Activated T-helper 17 cell treated with anti-CD3 and anti-CD28 coated beads, Interleukin-2, amount 50 U/mL, for 72 hours (primary cell): ENCODE results near the gene SLC1A2. TPM values are rescaled to one million over a fixed set of nuclear protein-coding genes. Genes with fewer than 3 reads are reported as not detected.

Source experiments
- ATAC-seq: fragments of 150-1000 bp; cut with Tn5 transposase; replicated peaks from 2 replicates; pipeline ENCODE4 v1.10.0; 2021; ENCODE audit warnings: mild to moderate bottlenecking, moderate library complexity
- H3K27ac Mint-ChIP-seq: one replicate; pipeline ENCODE4 v1.8.0; 2022; ENCODE audit warnings: mixed read lengths
- H3K27me3 Mint-ChIP-seq: one replicate; pipeline ENCODE4 v1.8.0; 2022; ENCODE audit warnings: mixed read lengths
- H3K36me3 Mint-ChIP-seq: one replicate; pipeline ENCODE4 v1.8.0; 2022; ENCODE audit warnings: low read depth, mild to moderate bottlenecking, mixed read lengths
- H3K4me1 Mint-ChIP-seq: one replicate; pipeline ENCODE4 v1.8.0; 2022; ENCODE audit warnings: mixed read lengths
- H3K4me3 Mint-ChIP-seq: one replicate; pipeline ENCODE4 v1.8.0; 2022; ENCODE audit warnings: mild to moderate bottlenecking, mixed read lengths
- H3K9me3 Mint-ChIP-seq: one replicate; pipeline ENCODE4 v1.8.0; 2022; ENCODE audit warnings: mixed read lengths
- total RNA-seq, 2 donors: library from RNA; stranded (reverse); gene quantifications; one replicate each; pipeline ENCODE4 v1.2.3, GENCODE V29; 2022

SLC1A2 gene
- total RNA-seq, result not detected

DNA sequence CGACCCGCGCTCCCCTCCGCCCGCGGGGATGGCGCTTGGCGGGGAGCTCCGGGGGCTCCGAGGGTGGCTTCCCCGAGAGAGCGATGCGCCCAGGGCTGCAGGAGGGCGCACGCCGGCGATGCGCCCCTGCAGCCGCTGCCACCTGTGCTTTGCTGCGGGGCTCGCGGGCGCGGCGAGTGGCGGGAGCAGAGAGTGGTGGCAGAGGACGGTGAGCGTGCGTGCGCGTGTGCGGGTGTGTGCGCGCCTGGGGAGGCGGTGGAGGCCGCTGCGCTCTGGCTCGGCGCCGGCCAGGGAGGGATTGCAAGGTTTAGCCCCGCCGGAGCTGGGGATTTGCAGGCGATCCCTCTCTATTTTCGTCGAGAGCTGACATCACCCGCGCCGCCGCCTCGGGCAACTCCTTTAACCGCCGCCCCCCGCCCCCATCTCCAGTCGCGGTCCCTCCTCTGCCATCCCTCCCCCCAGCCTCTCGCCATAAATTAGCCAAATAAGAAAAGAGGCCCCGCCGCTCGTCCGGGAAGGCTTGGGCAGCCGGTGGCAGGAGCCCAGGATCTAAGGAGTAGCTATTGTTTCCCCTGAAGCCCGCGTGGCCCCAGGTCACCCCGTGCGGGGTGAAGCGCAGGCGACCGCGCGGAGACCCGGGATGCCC, at the start of gene SLC1A2:
Gene SLC1A2 (minus strand): TSS at position 375 of the 646 bp plus-strand sequence. CDS start 592 bp downstream, outside the sequence.
- Mint-ChIP-seq H3K4me3 (peak within 1 kb of the TSS; percentile 65), H3K36me3 (no peaks in the 10 kb centered on the region), H3K4me1 (peaks cover 5% of the 10 kb centered on the region), H3K9me3 (no peaks in the 10 kb centered on the region), H3K27ac (no peak within 1 kb of the TSS), H3K27me3 (peaks cover 76% of the 10 kb centered on the region)
- no peak for ATAC-seq

DNA sequence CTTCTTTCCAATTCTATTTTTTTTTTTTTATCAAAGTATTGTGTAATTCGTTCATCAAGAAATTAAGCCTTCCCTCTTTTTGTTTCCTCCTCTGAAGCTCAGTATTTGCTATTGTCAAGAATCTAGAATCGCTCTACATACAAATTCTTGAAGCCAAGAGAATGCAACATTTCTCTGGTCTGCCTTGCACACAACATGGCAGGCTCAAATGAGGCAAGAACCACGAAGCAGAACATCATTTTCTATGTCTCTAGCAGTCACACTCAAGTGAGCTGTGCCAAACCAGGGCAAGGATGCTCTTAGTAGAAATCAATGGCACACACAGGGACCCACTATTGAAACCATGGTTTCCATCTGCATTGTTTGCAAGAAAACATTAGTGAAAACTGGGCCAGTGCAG, 46.7 kb upstream of the SLC1A2 start:
- H3K9me3 Mint-ChIP-seq, result no peaks in the 10 kb centered on the region
- ATAC-seq, result no peak
- H3K4me3 Mint-ChIP-seq, result no peak overlapping the region
- peaks cover 31% of the 10 kb centered on the region for H3K27me3 Mint-ChIP-seq
- H3K27ac Mint-ChIP-seq, result no peak overlapping the region
- H3K4me1 Mint-ChIP-seq, result no peaks in the 10 kb centered on the region
- no peaks in the 10 kb centered on the region for H3K36me3 Mint-ChIP-seq

DNA sequence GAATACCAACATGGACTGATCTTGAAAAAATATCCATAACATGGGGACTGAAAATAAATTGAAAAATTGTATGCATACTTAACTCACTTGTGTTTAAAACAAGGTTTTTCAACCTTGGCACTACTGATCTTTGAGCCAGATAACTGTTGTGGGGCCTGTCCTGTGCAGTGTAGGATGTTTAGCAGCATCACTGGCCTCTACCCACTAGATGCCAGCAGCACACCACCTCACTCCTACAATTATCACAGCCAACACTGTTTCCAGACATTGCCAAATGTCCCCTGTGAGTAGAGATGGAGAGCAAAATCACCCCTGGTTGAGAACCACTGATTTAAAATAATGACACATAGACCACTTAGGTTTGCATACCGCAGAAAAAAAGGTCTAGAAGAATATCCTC, 45.0 kb upstream of the SLC1A2 start:
- H3K36me3 Mint-ChIP-seq, result no peaks in the 10 kb centered on the region
- no peak overlapping the region for H3K4me3 Mint-ChIP-seq
- no peak overlapping the region for H3K27ac Mint-ChIP-seq
- no peaks in the 10 kb centered on the region for H3K9me3 Mint-ChIP-seq
- H3K4me1 Mint-ChIP-seq, result no peaks in the 10 kb centered on the region
- ATAC-seq, result no peak
- peaks cover 25% of the 10 kb centered on the region for H3K27me3 Mint-ChIP-seq

DNA sequence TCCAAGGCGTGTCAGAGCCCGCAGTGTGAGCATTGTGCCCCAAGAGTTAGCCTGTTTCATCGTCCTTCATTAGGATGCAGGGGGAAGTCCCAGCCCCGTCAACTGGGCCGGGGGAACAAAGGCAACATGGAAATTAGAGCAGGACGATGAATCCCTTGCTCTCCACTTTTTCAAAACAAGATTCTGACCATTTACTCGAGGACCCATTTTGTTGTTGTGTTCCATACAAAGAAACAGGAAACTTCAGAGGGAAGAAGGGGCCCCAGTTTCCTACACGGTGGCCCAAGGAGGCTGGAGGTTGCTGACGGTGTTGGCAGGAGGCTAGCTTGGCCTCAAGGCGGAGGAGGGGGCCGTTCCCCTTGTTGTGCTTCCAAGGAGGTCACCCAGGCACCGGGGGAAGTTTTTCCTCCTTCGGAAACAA, 44.0 kb upstream of the SLC1A2 start:
- Mint-ChIP-seq H3K4me1 (no peaks in the 10 kb centered on the region), H3K9me3 (no peaks in the 10 kb centered on the region), H3K27me3 (peaks cover 24% of the 10 kb centered on the region), H3K36me3 (no peaks in the 10 kb centered on the region), H3K4me3 (no peak overlapping the region), H3K27ac (no peak overlapping the region)
- no peak for ATAC-seq

DNA sequence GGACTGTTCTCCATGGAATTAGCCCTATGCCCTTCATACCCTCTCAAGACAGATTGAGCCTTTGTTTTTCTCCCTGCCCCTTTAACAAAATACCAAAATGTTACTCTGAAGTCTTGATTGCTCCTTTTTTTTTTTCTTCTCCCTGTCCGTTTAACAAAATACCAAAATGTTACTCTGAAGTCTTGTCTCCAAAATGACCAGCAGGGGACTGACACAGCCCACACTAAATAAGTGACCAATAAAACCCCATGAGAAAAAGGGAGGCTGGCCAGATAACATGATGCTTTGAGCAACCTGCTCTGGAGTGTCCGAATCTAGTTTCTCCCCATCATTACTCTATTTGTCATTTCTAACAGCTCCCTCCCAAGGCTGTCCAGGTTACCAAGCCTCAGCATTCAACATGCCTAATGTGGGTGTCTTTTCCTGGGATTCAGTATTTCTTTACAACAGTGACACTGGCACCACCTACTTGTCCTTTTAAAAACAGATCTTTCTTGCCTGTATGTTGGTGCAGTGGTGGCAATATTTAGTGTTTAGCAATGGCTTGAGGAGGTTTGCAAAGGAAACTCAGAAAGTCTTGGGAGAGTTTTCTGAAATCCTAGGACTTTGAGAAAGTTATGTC, 42.7 kb upstream of the SLC1A2 start:
- ATAC-seq, result no peak
- Mint-ChIP-seq H3K27me3 (peaks cover 15% of the 10 kb centered on the region), H3K4me3 (no peak overlapping the region), H3K27ac (no peak overlapping the region), H3K36me3 (no peaks in the 10 kb centered on the region), H3K9me3 (no peaks in the 10 kb centered on the region), H3K4me1 (no peaks in the 10 kb centered on the region)

DNA sequence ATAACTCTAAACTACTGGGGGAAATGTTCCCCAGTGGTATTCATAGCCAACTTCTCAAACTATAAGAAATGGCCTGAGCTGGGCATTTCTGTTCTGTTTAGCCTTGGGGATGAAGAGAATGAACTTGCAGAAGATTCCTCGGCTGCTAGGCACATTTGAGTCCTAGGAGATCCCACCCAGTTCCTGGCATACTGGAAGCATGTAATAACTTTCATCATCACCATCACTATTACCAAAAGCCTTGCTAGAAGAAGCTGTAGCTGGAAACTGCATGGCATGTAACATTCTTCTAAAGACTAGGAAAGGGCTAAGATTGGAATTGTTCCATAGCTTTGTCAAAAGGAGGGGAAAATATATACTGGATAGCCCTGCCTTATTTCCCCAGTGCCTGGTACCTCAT, 40.1 kb upstream of the SLC1A2 start:
- Mint-ChIP-seq H3K4me3 (no peak overlapping the region), H3K27me3 (peaks cover 14% of the 10 kb centered on the region), H3K27ac (no peak overlapping the region), H3K9me3 (no peaks in the 10 kb centered on the region), H3K4me1 (no peaks in the 10 kb centered on the region), H3K36me3 (no peaks in the 10 kb centered on the region)
- no peak for ATAC-seq

DNA sequence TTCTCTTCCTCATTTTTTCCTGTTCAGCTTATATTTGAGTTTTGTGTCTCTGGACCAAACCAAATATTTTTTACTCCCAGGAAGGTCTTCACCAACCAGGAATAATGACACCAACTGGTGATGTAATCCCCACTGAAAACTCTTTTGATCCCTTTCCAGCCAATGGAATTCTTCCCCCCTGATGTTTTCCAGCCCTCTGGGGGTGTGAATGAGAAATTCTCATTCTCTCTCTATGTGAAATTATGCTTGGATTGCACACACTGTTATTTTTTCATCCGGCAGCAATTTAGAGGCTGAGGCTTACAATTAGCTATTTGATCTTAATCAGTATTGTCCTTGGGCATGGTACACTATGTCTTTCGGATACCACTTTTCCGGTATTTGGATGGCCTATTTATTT, 39.5 kb upstream of the SLC1A2 start:
- Mint-ChIP-seq H3K4me3 (no peak overlapping the region), H3K36me3 (no peaks in the 10 kb centered on the region), H3K27ac (no peak overlapping the region), H3K27me3 (peaks cover 11% of the 10 kb centered on the region), H3K4me1 (no peaks in the 10 kb centered on the region), H3K9me3 (no peaks in the 10 kb centered on the region)
- no peak for ATAC-seq

DNA sequence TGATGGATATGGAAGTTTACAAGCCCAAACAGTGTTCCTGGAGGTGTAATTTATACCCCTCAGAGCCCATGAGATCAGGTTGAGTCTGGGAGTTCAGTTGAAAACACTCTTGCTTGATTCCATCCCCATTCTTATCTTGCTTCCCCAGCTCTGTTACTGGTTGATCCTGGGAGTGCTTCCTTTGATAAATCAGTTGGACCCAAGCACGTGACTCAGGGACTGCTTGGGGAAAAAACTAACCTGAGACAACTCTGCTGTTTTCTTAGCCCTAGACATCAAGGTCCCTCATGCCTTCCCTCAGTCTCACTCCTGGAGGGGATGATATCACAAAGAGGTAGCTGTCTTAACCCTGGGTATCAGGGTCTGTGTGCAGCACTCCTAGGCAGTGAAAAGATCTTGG, 35.0 kb upstream of the SLC1A2 start:
- Mint-ChIP-seq H3K4me1 (no peaks in the 10 kb centered on the region), H3K36me3 (no peaks in the 10 kb centered on the region), H3K9me3 (no peaks in the 10 kb centered on the region), H3K27me3 (peaks cover 29% of the 10 kb centered on the region), H3K4me3 (no peak overlapping the region), H3K27ac (no peak overlapping the region)
- no peak for ATAC-seq

DNA sequence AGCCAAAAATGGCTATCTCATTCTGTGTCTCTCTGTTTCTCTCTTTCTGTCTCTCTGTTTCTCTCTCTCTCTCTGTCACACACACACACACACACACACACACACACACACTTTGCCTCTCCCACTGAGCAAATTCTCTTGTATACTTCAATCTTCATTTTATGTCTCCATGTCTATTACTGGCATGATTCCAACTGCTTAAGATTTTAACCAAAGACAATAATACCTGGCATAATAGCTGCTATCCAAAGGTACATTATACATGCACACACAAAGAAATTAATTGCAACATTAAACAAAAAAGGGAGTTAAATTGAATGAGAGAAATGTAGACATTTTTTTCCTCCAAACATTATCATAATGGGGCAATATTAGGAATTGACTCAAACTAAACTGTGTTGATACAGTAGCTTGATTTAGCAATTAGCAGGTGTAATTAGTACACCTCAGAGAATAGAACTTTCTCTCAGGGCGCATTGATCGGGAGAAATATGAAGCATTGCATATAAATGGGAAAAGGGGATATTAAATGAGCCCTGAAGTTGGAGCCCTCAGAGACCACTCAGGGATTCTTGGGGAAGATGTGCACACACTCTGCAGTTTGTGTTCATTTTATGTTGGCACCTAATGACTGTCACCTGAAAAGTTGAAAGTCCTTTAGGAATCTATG, 17.4 kb upstream of the SLC1A2 start:
- Mint-ChIP-seq H3K4me1 (no peaks in the 10 kb centered on the region), H3K4me3 (no peak overlapping the region), H3K27ac (no peak overlapping the region), H3K9me3 (no peaks in the 10 kb centered on the region), H3K36me3 (no peaks in the 10 kb centered on the region), H3K27me3 (peaks cover 39% of the 10 kb centered on the region)
- ATAC-seq, result no peak

DNA sequence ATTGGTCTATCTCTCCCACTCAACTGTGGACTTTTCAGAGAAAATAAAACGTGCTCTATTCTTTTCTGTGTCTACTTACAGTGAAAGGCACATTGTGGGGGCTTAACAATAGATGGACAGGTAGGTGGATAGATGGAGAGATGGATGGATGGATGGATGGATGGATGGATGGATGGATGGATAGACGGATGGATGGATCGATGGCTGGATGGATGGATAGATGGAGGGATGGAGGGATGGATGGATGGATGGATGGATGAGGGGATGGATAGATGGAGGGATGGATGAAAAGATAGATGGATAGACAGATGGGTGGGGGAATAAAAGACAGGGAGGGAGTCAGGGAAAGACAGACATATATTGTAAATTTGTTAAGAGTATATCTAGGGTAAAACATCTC, 14.2 kb upstream of the SLC1A2 start:
- H3K36me3 Mint-ChIP-seq, result no peaks in the 10 kb centered on the region
- no peak overlapping the region for H3K27ac Mint-ChIP-seq
- no peak overlapping the region for H3K4me3 Mint-ChIP-seq
- H3K4me1 Mint-ChIP-seq, result no peaks in the 10 kb centered on the region
- H3K27me3 Mint-ChIP-seq, result peaks cover 39% of the 10 kb centered on the region
- ATAC-seq, result no peak
- H3K9me3 Mint-ChIP-seq, result no peaks in the 10 kb centered on the region

DNA sequence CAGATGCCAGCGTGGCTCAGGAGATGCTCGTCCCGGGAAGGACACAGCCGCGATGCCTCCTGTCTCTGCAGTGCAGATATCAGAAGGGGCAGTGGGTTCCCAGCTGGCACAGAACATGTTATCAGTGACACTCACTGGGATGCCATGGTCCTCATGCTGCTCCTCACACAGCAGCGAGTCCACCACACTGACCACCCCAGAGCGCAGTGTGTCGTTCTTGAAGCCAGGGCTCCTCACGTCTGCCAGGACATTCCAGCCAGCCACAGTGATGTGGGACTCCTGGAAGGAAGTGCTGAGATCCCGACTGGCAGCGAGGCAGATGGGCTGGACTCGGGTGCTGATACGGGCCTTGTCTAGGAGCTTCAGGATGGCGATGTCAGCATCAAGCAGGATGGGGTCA, 13.1 kb upstream of the SLC1A2 start:
- Mint-ChIP-seq H3K9me3 (no peaks in the 10 kb centered on the region), H3K36me3 (no peaks in the 10 kb centered on the region), H3K4me3 (no peak overlapping the region), H3K27me3 (peaks cover 42% of the 10 kb centered on the region), H3K4me1 (no peaks in the 10 kb centered on the region), H3K27ac (no peak overlapping the region)
- no peak for ATAC-seq

DNA sequence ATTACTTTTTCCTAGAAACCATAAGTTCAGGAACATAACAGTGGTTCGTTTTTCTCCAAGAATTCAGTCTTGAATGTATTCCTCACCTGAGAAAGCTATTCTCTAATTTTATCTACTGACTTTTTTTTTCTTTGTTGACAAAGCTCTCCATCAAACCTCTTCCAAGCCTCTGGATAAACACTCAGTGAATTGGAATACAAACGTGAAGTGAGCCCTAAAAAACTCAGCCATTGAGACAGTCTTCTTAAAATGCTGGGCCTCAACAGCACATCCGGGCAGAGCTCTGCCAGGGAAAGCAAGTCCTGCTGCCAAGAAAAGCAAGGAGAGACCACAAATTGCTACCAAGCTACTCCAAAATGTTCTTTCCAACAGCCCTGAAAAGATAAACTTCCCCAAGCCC, 7.7 kb upstream of the SLC1A2 start:
- no peaks in the 10 kb centered on the region for H3K36me3 Mint-ChIP-seq

DNA sequence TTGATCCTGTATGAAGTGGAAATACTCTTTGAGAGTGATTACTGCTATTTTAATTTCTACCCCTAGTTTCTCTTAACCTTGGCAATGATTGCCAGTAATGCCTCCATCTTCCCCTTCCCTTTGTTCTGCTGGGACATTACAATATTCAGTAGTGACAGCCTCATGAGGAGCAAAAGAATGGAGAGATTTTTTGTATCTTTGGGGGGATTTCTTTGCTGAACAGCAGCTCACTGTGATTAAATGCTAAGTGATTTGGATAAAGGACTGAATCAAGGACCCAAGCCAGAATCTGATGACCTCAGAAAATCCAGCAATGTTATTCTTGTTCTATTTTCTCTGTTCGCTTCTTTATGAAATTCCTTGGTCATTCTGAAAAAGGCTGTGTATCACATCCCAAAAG, 7.0 kb upstream of the SLC1A2 start:
- H3K27me3 Mint-ChIP-seq, result peaks cover 68% of the 10 kb centered on the region

More for the DNA sequence above, 7.7 kb upstream of the SLC1A2 start:
- H3K4me3 Mint-ChIP-seq, result no peak overlapping the region
- no peaks in the 10 kb centered on the region for H3K4me1 Mint-ChIP-seq
- no peak for ATAC-seq
- no peak overlapping the region for H3K27ac Mint-ChIP-seq
- H3K9me3 Mint-ChIP-seq, result no peaks in the 10 kb centered on the region
- peaks cover 62% of the 10 kb centered on the region for H3K27me3 Mint-ChIP-seq

DNA sequence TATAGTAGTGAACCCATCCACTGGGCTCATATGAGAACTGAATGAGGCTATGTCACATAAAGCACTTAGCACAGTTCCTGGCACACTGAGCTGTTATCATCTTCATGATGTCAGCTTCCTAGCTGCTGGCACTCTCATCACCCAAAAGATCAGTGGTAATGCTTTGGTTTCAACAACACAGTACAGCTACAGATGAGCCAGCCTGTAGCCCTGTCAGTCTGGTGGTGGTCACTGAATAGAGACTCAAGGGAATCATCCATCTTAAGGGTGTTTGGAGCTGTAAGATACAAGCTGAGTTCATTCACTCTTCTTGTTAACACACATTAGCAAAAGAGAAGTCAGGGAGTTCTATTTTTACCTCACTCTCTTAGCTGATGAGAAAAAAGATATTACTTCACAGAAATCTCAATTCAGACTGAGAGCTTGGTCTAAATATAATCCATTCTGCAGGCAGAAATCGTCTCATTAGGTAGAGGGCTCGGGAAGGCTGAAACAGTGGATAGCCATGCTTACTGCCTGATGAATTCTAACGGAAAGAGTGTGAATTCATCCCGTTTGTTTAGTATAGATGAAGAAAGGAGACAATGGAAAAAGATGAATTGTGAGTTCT, 6.3 kb upstream of the SLC1A2 start:
- H3K27ac Mint-ChIP-seq, result no peak overlapping the region
- H3K9me3 Mint-ChIP-seq, result no peaks in the 10 kb centered on the region
- no peak overlapping the region for H3K4me3 Mint-ChIP-seq
- H3K4me1 Mint-ChIP-seq, result no peaks in the 10 kb centered on the region
- no peaks in the 10 kb centered on the region for H3K36me3 Mint-ChIP-seq
- no peak for ATAC-seq
- H3K27me3 Mint-ChIP-seq, result peaks cover 72% of the 10 kb centered on the region

More for the DNA sequence above, 7.0 kb upstream of the SLC1A2 start:
- Mint-ChIP-seq H3K27ac (no peak overlapping the region), H3K4me3 (no peak overlapping the region), H3K36me3 (no peaks in the 10 kb centered on the region), H3K9me3 (no peaks in the 10 kb centered on the region), H3K4me1 (no peaks in the 10 kb centered on the region)
- ATAC-seq, result no peak
